NT2/D1 (cell line): ENCODE data around the gene BCKDHA.

Experiments used
- SUZ12 ChIP-seq: IDR thresholded peaks from 2 replicates; pipeline ENCODE4 v1.6.1; 2011; ENCODE audit not compliant: insufficient read length, insufficient read depth; ENCODE audit errors: extremely low read depth
- YY1 ChIP-seq: IDR thresholded peaks from 2 replicates; pipeline ENCODE4 v1.6.1; 2011; ENCODE audit not compliant: insufficient read length, insufficient read depth
- ZNF274 ChIP-seq: IDR thresholded peaks from 2 replicates; pipeline ENCODE4 v1.6.1; 2011; ENCODE audit warnings: mild to moderate bottlenecking, low read depth, low read length

DNA sequence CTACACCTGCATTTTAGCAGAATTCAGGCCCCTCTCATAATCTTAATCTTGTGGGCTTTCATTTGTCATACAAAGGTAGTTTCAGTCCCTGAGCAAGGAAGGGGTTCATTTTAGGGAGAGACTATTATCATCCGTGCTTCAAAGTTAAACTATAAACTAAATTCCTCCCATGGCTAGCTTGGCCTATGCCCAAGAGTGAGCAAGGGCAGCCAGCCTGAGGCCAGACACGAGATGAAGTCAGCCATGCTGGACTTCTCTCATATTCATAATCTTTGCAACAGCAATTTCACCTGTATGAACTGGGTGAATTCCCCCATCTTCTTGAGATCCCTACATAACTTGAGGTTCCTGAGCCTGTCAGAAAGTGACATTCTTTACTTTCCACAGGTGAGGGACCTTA lies 58.3 kb downstream of the BCKDHA start:
- TF ChIP-seq YY1 (no peak), SUZ12 (no peak), ZNF274 (no peak)
